ENCODE measurements around the gene MRPS17.

MRPS17 gene

DNA sequence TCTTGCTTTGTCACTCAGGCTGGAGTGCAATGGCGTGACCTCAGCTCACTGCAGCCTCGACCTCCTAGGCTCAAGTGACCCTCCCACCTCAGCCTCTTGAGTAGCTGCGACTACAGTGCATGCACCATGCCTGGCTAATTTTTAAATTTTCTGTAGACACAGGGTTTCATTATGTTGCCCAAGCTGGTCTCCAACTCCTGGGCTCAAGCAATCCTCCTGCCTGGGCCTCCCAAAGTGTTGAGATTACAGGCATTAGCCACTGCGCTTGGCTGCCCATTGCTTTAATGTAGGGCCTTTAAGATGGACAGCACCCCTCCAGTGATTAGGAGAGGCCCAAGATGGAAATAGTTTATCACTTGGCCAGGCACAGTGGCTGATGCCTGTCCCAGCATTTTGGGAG lies 52.1 kb downstream of the MRPS17 start:
- ATAC-seq (no peak), DNase-seq (no peak)
- H3K27ac Mint-ChIP-seq, result no peak overlapping the region
- no peaks in the 10 kb centered on the region for H3K9me3 Mint-ChIP-seq
- H3K4me3 Mint-ChIP-seq, result no peak overlapping the region
- peaks cover 18% of the 10 kb centered on the region for H3K4me1 Mint-ChIP-seq
- no peaks in the 10 kb centered on the region for H3K27me3 Mint-ChIP-seq
- peaks cover 12% of the 10 kb centered on the region for H3K36me3 Mint-ChIP-seq (ENCODE audit: low read depth)

All from activated naive CD8-positive, alpha-beta T cell treated with anti-CD3 and anti-CD28 coated beads, Interleukin-2, amount 50 U/mL, for 24 hours (primary cell).